ENCODE results near the gene TYW1. TPM values are rescaled to one million over a fixed set of nuclear protein-coding genes. Genes with fewer than 3 reads are reported as not detected.
"Not testable (repeated sequence)": the region's sequence is repeated elsewhere in the genome, so short reads cannot be mapped to it uniquely, and the experiment has no call there.

The TYW1 gene
- total RNA-seq, 1 donor from 2014 or later: 23.1 TPM

DNA sequence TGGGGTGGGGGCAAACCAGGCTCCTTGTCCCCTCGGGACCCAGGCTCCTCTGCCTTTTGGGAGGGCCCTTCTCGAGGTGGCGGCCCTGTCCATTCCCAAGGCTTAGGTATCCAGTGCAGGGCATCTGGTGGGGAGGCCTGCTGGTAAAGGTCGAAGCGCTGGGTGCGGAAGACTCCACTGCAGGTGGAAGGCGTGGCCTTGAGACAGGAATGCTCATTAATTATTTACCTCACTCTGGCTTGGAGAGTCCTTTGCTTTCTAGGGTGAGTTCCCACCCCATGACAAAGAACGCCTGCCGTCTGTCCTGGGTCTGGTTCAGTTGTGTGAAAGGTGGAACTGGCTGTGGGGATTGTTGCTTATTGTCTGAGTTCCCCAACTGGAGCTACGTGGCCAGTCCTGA, 92.6 kb downstream of the TYW1 start:
- H3K27me3 Mint-ChIP-seq (ENCODE audit: insufficient read depth, low read depth); H3K4me1 Mint-ChIP-seq; H3K9me3 ChIP-seq (ENCODE audit: low read depth); H2AFZ ChIP-seq (replicated peaks); H3F3A ChIP-seq (ENCODE audit: low read depth); H3K9ac ChIP-seq; H4K20me1 ChIP-seq (ENCODE audit: low read depth); H3K79me2 ChIP-seq (ENCODE audit: low read depth); H3K36me3 ChIP-seq; H3K4me1 ChIP-seq; H3K4me3 ChIP-seq; H3K27ac ChIP-seq; H3K27ac Mint-ChIP-seq; H3K9me3 Mint-ChIP-seq; H3K4me2 ChIP-seq; H3K4me3 Mint-ChIP-seq; H3K27me3 ChIP-seq: not testable (repeated sequence)
- DNase-seq (ENCODE audit: low spot score): peak; percentile 31
- peaks cover 10% of the 10 kb centered on the region for H3K36me3 Mint-ChIP-seq

DNA sequence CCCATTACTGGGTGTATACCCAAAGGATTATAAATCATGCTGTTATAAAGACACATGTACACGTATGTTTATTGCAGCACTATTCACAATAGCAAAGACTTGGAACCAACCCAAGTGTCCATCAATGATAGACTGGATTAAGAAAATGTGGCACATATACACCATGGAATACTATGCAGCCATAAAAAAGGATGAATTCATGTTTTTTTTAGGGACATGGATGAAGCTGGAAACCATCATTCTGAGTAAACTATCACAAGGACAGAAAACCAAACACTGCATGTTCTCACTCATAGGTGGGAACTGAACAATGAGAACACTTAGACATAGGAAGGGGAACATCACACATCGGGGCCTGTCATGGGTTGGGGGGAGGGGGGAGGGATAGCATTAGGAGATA, 94.4 kb downstream of the TYW1 start:
- H3F3A ChIP-seq (ENCODE audit: low read depth); H3K4me1 ChIP-seq; H3K27ac Mint-ChIP-seq; H3K4me2 ChIP-seq; DNase-seq (ENCODE audit: low spot score); H3K27ac ChIP-seq; H3K4me3 ChIP-seq; H3K36me3 Mint-ChIP-seq; H3K9me3 ChIP-seq (ENCODE audit: low read depth); H3K9me3 Mint-ChIP-seq; H3K27me3 ChIP-seq; H3K79me2 ChIP-seq (ENCODE audit: low read depth); H3K4me1 Mint-ChIP-seq; H3K36me3 ChIP-seq; H3K4me3 Mint-ChIP-seq; H4K20me1 ChIP-seq (ENCODE audit: low read depth); H3K27me3 Mint-ChIP-seq (ENCODE audit: insufficient read depth, low read depth); H2AFZ ChIP-seq (replicated peaks); H3K9ac ChIP-seq: not testable (repeated sequence)

DNA sequence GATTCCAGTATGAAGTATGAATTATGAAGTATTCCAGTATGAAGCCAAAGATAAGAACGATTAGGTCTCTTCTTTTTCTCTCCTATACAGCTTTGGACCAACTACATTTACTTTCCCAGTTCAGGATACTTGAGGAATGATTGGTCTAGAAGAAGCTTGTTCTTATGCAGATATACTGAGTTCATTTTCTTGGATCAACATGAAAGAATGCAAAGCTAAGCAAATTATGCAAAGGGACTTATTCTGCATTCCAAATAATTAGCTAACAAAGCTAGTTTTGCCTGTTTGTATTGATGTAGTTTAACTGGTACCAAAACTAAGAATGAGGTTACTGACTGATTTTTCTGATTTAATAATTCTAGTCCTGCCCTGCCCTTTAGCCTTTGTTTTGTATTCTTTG, 101.4 kb downstream of the TYW1 start:
- H3K27me3 ChIP-seq; H3K27me3 Mint-ChIP-seq (ENCODE audit: insufficient read depth, low read depth); H3K79me2 ChIP-seq (ENCODE audit: low read depth); H3K27ac Mint-ChIP-seq; H3K36me3 ChIP-seq; H4K20me1 ChIP-seq (ENCODE audit: low read depth); H3K9me3 ChIP-seq (ENCODE audit: low read depth); H3K9ac ChIP-seq; H3K4me3 Mint-ChIP-seq; H3K27ac ChIP-seq; H3K4me1 Mint-ChIP-seq; H2AFZ ChIP-seq (replicated peaks); DNase-seq (ENCODE audit: low spot score); H3F3A ChIP-seq (ENCODE audit: low read depth); H3K4me3 ChIP-seq; H3K4me2 ChIP-seq; H3K9me3 Mint-ChIP-seq; H3K4me1 ChIP-seq: not testable (repeated sequence)
- H3K36me3 Mint-ChIP-seq: peaks cover 12% of the 10 kb centered on the region

DNA sequence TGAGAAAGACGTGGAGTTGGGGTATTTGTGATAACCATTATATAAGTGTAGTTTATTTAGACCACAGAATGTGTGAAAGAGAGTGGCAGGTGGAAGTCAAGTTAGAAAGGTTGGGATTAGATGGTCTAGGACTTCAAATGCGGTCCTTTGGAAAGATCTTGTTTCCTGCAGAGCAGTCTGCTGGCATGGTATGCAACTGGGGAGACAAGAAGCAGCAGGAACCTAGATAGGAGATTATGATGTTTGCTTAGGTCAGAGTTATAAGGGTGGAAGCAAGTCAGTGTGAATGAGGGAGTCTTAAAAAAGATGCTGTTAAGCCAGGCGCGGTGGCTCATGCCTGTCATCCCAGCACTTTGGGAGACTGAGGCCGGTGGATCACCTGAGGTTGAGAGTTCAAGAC, 102.8 kb downstream of the TYW1 start:
- H3K27me3 ChIP-seq; H3K79me2 ChIP-seq (ENCODE audit: low read depth); H4K20me1 ChIP-seq (ENCODE audit: low read depth); H3K9ac ChIP-seq; H3K27me3 Mint-ChIP-seq (ENCODE audit: insufficient read depth, low read depth); H3K9me3 Mint-ChIP-seq; DNase-seq (ENCODE audit: low spot score); H3K27ac Mint-ChIP-seq; H3K4me3 ChIP-seq; H3K4me3 Mint-ChIP-seq; H3K4me1 ChIP-seq; H3K9me3 ChIP-seq (ENCODE audit: low read depth); H3K4me1 Mint-ChIP-seq; H3K36me3 ChIP-seq; H3K4me2 ChIP-seq; H2AFZ ChIP-seq (replicated peaks); H3F3A ChIP-seq (ENCODE audit: low read depth); H3K27ac ChIP-seq: not testable (repeated sequence)
- H3K36me3 Mint-ChIP-seq: peaks cover 13% of the 10 kb centered on the region

DNA sequence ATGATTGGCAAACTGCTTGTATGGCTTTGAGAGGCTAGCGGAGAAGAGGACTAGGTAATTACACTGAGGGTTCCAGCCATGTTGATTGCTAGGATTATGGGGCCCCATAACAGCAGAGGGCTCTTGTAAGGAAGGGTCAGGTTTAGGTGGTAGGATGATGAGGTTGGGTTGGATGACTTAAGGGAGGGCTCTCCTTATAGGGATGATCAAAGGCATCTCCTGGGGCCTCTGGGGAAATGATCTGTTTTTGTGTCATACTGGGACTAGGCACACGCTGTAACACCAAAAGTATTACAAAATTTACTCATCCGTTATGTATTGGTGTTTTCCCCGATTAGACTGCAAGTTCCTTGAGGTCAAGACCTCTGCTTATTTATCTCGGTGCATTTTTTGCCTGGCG, 103.4 kb downstream of the TYW1 start:
- not testable (repeated sequence) for H3K27me3 Mint-ChIP-seq (ENCODE audit: insufficient read depth, low read depth); H3K27ac Mint-ChIP-seq

DNA sequence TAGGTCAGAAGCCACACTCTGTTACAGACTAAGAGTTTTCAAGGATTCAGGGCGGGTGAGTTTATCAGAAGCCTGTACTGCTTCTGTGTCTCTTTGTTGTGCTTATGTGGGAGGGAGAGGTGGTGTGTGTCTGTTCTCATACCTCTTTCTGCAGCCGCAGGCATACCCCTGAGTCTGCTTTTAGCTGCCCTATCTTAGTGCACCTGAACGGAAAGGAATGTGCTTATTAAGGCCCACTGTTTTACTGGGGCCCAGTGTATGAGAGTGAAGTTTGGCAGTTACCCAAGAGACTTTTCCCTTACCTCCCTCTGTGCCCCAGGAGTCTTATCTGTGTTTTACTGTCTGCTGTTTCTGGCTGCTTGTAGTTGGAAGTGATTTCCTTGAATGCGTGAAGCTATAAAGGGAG, 104.3 kb downstream of the TYW1 start:
- H3K4me3 ChIP-seq: no peak overlapping the region
- H3K27ac Mint-ChIP-seq: no peak overlapping the region

More for the DNA sequence above, 103.4 kb downstream of the TYW1 start:
- H3K9me3 Mint-ChIP-seq; DNase-seq (ENCODE audit: low spot score); H3K4me1 Mint-ChIP-seq; H4K20me1 ChIP-seq (ENCODE audit: low read depth); H3K4me2 ChIP-seq; H3K27ac ChIP-seq; H3K4me3 ChIP-seq; H3F3A ChIP-seq (ENCODE audit: low read depth); H3K4me3 Mint-ChIP-seq; H3K79me2 ChIP-seq (ENCODE audit: low read depth); H3K4me1 ChIP-seq; H3K36me3 ChIP-seq; H2AFZ ChIP-seq (replicated peaks); H3K9ac ChIP-seq; H3K27me3 ChIP-seq; H3K9me3 ChIP-seq (ENCODE audit: low read depth): not testable (repeated sequence)
- H3K36me3 Mint-ChIP-seq: peaks cover 12% of the 10 kb centered on the region

DNA sequence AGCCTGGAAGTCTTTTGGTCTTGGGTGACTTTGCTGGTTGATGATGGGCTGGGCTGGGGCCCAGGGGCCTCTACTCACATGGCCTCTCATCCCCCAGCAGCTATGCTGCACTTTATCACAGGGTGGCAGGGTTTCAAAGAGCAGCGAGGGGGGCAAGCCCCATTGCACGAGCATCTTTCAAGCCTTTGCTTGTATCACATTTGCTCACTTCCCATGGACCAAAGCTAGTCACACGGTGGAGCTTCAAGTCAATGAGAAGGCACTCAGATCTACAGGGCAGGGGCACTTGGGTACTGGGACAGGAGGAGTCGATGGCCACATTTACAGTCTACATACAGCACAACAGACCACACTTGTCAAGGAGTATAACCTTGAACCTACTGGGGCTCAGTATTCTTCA, 108.3 kb downstream of the TYW1 start:
- not testable (repeated sequence) for H3F3A ChIP-seq (ENCODE audit: low read depth); H3K4me1 ChIP-seq; H3K27ac Mint-ChIP-seq; H3K4me3 ChIP-seq; H3K4me1 Mint-ChIP-seq; H3K9me3 ChIP-seq (ENCODE audit: low read depth); H3K9ac ChIP-seq; H3K4me2 ChIP-seq; H2AFZ ChIP-seq (replicated peaks); H3K27ac ChIP-seq; H3K79me2 ChIP-seq (ENCODE audit: low read depth); H3K36me3 Mint-ChIP-seq; DNase-seq (ENCODE audit: low spot score); H3K27me3 ChIP-seq; H3K27me3 Mint-ChIP-seq (ENCODE audit: insufficient read depth, low read depth); H3K9me3 Mint-ChIP-seq; H4K20me1 ChIP-seq (ENCODE audit: low read depth); H3K36me3 ChIP-seq; H3K4me3 Mint-ChIP-seq

More for the DNA sequence above, 104.3 kb downstream of the TYW1 start:
- no peaks in the 10 kb centered on the region for H3K27me3 ChIP-seq
- no peak overlapping the region for H3K9ac ChIP-seq
- H3K36me3 ChIP-seq: no peaks in the 10 kb centered on the region
- no peak overlapping the region for H2AFZ ChIP-seq (replicated peaks)
- peak; percentile 7 for DNase-seq (ENCODE audit: low spot score)
- H3K27me3 Mint-ChIP-seq (ENCODE audit: insufficient read depth, low read depth): no peaks in the 10 kb centered on the region
- no peaks in the 10 kb centered on the region for H3K9me3 Mint-ChIP-seq
- H3K4me3 Mint-ChIP-seq: no peak overlapping the region
- H3K4me1 Mint-ChIP-seq: peaks cover 5% of the 10 kb centered on the region
- H3K79me2 ChIP-seq (ENCODE audit: low read depth): no peaks in the 10 kb centered on the region
- TF ChIP-seq, protein P1, sequence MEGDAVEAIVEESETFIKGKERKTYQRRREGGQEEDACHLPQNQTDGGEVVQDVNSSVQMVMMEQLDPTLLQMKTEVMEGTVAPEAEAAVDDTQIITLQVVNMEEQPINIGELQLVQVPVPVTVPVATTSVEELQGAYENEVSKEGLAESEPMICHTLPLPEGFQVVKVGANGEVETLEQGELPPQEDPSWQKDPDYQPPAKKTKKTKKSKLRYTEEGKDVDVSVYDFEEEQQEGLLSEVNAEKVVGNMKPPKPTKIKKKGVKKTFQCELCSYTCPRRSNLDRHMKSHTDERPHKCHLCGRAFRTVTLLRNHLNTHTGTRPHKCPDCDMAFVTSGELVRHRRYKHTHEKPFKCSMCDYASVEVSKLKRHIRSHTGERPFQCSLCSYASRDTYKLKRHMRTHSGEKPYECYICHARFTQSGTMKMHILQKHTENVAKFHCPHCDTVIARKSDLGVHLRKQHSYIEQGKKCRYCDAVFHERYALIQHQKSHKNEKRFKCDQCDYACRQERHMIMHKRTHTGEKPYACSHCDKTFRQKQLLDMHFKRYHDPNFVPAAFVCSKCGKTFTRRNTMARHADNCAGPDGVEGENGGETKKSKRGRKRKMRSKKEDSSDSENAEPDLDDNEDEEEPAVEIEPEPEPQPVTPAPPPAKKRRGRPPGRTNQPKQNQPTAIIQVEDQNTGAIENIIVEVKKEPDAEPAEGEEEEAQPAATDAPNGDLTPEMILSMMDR (IDR thresholded peaks at IDR 0.05): no peak
- TF ChIP-seq EZH2phosphoT487 (IDR thresholded peaks at IDR 0.05) (no peak), EZH2 (IDR thresholded peaks at IDR 0.05) (no peak)
- no peaks in the 10 kb centered on the region for H3K4me1 ChIP-seq
- no peaks in the 10 kb centered on the region for H3K9me3 ChIP-seq (ENCODE audit: low read depth)
- H3F3A ChIP-seq (ENCODE audit: low read depth): no peaks in the 10 kb centered on the region
- peaks cover 14% of the 10 kb centered on the region for H3K36me3 Mint-ChIP-seq
- H3K4me2 ChIP-seq: no peak overlapping the region
- H3K27ac ChIP-seq: no peak overlapping the region
- H4K20me1 ChIP-seq (ENCODE audit: low read depth): no peaks in the 10 kb centered on the region

All from neural progenitor cell (in vitro differentiated cells).